H1 (cell line): ENCODE results near the gene OLFM3. TPM values are rescaled to one million over a fixed set of nuclear protein-coding genes. Genes with fewer than 3 reads are reported as not detected.

Experiments
- CHD7 ChIP-seq: fragments of 300-600 bp; sonication (generic); IDR thresholded peaks from 2 replicates; pipeline ENCODE4 v1.7.1; 2012; ENCODE audit warnings: low read length, moderate library complexity, mild to moderate bottlenecking, inconsistent platforms; ENCODE audit not compliant: insufficient replicate concordance
- polyA plus RNA-seq, 7 experiments: library from polyadenylated mRNA; depleted of rRNA in 3 of 7; stranded (reverse) in 5 of 7; unstranded in 2 of 7; fragments of >200 nt in 5 of 7; fragments of 200-250 nt in 2 of 7; gene quantifications; 1 replicate in 5 of 7; 2 replicates in 1 of 7; 4 replicates in 1 of 7; pipeline versions ENCODE4 v1.2.1 to v1.2.3, GENCODE V29; 2011 to 2013; ENCODE audit warnings: missing spikeins in 2 of 7, mixed read lengths in 2 of 7
- total RNA-seq: library from RNA; stranded (reverse); fragmentation: NEBNext Ultra II Directional; extraction: Animal tissue kit (Norgen Biotek cat#: 25700); gene quantifications from 2 replicates; pipeline ENCODE4 v1.2.1, GENCODE V29; 2021

OLFM3 gene
- total and polyA plus RNA-seq, 2 of the 8 experiments (the other 6 are each of a cell fraction or from before 2014, with no cell fraction given): 0.30 to 0.32 TPM

- no peak for TF ChIP-seq CHD7
Measured at GRCh38 chr1:101833312-101833711, 163.4 kb downstream of the OLFM3 start (continued).
